22Rv1 (cell line): Measurements from ENCODE around the gene AGBL1.

Experiments
- H3K27ac ChIP-seq: fragments of 450-650 bp; 2 replicates; pipeline ENCODE4 v1.5.1; 2017
- ZFX ChIP-seq: fragments of 450-650 bp; IDR thresholded peaks from 2 replicates; pipeline ENCODE4 v1.6.1; 2017; ENCODE audit warnings: antibody characterized with exemption, borderline replicate concordance
- TF ChIP-seq, protein P1 (sequence below): fragments of 450-650 bp; IDR thresholded peaks from 2 replicates; pipeline ENCODE4 v1.5.1; 2017; ENCODE audit warnings: mild to moderate bottlenecking

Gene AGBL1

DNA sequence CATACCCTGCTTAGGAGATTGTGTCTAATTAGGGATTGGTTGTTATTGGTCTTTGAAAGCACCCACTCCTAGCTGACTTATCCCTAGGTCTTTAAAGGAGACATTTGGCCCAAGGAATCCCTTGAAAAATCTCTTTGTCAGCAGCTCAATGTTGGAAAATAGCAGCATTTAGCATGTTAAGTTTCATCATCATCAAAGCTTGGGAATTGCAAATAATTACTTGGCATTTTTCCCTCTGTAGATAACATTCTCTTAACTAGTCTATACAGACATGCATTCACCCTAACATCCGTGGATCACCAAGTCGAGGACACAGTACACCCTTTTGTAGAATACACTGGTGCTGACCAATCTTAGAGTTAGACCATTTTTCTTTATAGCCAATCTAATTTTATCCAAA is 332.2 kb downstream of the AGBL1 start:
- TF ChIP-seq, protein P1, sequence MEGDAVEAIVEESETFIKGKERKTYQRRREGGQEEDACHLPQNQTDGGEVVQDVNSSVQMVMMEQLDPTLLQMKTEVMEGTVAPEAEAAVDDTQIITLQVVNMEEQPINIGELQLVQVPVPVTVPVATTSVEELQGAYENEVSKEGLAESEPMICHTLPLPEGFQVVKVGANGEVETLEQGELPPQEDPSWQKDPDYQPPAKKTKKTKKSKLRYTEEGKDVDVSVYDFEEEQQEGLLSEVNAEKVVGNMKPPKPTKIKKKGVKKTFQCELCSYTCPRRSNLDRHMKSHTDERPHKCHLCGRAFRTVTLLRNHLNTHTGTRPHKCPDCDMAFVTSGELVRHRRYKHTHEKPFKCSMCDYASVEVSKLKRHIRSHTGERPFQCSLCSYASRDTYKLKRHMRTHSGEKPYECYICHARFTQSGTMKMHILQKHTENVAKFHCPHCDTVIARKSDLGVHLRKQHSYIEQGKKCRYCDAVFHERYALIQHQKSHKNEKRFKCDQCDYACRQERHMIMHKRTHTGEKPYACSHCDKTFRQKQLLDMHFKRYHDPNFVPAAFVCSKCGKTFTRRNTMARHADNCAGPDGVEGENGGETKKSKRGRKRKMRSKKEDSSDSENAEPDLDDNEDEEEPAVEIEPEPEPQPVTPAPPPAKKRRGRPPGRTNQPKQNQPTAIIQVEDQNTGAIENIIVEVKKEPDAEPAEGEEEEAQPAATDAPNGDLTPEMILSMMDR = no peak
- TF ChIP-seq ZFX = no peak
- H3K27ac ChIP-seq = no peak overlapping the region

DNA sequence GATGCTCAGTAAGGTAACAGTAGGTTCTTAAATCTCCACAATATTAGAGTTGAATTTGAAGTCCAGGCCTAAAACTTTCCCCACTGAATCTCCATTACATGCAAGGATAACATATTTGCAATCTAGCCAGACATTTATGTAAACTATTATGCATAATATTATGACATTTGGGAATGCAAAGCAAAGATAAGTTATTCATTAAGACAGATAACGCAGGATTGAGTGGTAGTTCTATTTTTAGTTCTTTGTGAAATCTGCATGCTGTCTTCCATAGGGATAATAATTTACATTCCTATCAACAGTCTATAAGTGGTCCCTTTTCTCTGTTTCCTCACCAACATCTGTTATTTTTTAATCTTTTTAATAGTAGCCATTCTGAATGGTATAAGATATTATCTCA is 333.5 kb downstream of the AGBL1 start:
- no peak for TF ChIP-seq ZFX
- TF ChIP-seq, protein P1 = no peak
- no peak overlapping the region for H3K27ac ChIP-seq

DNA sequence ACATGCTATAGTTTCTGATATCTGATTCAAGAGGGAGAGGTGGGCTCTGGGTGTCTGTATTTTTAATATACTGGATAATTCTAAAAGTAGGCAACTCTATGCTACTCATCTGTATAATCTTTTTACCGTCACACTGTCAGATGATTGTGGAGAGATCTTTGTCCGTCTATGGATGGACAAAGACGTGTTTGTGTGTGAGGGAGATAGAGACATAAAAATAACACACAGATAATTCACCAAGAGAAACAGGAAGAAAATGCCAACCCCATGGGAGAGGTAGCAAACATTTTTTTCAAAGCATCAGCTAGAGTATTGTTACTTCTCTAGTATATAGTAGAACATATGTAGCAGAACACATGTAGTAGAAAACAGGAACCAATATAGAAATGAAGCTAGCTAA is 346.1 kb downstream of the AGBL1 start:
- TF ChIP-seq, protein P1 = no peak
- no peak overlapping the region for H3K27ac ChIP-seq

DNA sequence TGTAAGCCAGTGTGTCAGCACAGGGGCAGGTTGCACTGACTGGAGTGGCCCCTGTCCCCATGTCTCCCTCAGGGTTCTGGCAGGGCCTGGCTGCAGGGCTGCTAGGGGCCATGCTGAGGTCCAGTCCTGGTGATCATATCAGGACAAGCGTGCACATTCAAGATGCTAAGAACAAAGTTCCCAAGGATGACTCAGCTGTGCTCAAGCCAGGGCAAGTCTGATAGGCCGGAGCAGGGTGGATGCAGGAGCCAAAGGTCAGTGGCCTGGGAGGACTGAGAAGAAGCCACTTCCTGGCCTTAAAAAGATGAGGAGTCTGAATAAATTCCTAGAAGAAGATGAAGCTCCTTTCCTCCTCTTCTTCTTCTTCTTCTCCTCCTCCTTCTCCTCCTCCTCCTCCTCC is 353.2 kb downstream of the AGBL1 start:
- H3K27ac ChIP-seq = no peak overlapping the region
- TF ChIP-seq, protein P1 = no peak
- no peak for TF ChIP-seq ZFX

DNA sequence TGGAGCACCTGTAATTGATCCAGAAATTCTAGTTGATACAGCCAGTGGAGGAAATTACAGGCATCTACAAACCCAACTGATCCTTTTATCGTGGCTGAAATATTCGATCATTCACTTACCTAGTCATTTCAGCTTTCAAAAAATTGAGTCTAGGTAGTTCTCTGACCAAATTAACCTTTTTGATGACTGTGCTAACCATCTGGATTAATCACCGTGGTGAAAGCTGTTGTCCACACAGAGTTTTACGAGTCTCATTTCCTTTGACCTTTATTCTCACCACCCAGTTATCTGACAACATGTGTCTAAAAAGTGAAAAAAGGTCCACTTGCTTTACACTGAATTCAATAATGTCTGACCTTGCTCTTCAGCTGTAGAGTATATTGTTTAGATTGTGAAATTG is 354.3 kb downstream of the AGBL1 start:
- no peak overlapping the region for H3K27ac ChIP-seq
- TF ChIP-seq ZFX = no peak
- TF ChIP-seq, protein P1 = no peak

DNA sequence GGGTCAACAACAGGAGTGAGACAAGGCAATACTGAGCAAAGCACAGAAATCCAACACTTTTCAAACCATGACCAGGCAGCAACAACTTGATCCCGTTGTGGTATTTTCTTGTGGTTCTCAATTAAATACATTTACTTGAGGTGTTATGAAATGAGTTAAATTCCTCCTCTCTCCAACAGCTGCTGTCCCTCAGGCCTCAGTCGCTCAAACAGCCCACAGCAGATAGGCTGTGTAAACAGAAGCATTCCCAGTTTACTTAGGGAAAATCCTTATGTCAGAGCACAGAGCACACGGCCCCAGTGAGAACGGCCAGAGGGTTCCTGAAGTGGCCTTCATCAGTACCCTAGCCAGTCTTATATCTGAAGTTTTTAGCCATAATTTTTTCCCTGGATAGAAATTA is 359.9 kb downstream of the AGBL1 start:
- no peak overlapping the region for H3K27ac ChIP-seq
- TF ChIP-seq ZFX = no peak
- TF ChIP-seq, protein P1 = no peak

DNA sequence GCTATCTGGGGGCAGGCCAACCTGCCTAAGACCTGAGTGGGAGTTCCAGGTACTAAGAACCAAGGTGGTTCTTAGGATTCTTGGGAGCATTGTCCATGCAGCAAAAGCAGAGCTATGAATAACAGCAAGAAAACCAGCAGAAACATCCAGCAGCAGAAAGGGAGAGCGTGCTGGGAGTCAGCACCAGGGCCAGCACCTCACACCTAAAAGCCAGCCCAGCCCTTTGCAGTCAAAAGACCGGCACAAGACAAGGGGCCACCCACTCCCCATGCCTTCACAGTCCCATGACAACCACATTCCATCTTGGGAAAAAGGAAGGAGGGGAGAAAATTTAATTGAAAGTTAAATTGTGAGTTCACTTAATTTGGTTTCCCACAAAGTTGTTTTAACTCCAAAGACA is 364.9 kb downstream of the AGBL1 start:
- H3K27ac ChIP-seq = no peak overlapping the region
- TF ChIP-seq, protein P1 = no peak
- no peak for TF ChIP-seq ZFX
